Measurements from ENCODE around the gene HNRNPH1. TPM values are rescaled to one million over a fixed set of nuclear protein-coding genes. Genes with fewer than 3 reads are reported as not detected.

HNRNPH1 gene
- total RNA-seq (2014; rRNA removed; shearing (Covaris generic)) (572 and 715 TPM in 2 replicates), polyA plus RNA-seq (2016; fragmentation: Nextera tagmentation; extraction: Ambion mirVana) (330 and 410 TPM in 2 replicates)
- long read RNA-seq, transcript HNRNPH1-203 (14 exons, 2,279 nt): minor isoform, 14 of 165 reads
- long read RNA-seq, transcript HNRNPH1-204 (14 exons, 2,248 nt): major isoform, 23 of 165 reads
- long read RNA-seq, partial matches to known transcripts: 13 of 165 reads
- long read RNA-seq, other reads (novel, unspliced or antisense): 113 of 165 reads

- peak within 1 kb of the TSS; percentile 100 for H3K4me3 Mint-ChIP-seq
- Histone ChIP-seq H4K20me1 (replicated peaks; ENCODE audit: insufficient read depth) (peaks cover 42% of the 10 kb centered on the region), H3K4me3 (peak within 1 kb of the TSS; percentile 93), H3K27me3 (ENCODE audit: insufficient read depth) (no peaks in the 10 kb centered on the region), H3F3A (replicated peaks; ENCODE audit: low read depth) (peaks cover 35% of the 10 kb centered on the region), H3K4me2 (peak within 1 kb of the TSS; percentile 86), H3K27ac (ENCODE audit: low read depth) (peak within 1 kb of the TSS; percentile 98), H3K36me3 (ENCODE audit: insufficient read depth) (peaks cover 43% of the 10 kb centered on the region), H3K4me1 (ENCODE audit: insufficient read depth) (peaks cover 36% of the 10 kb centered on the region), H3K79me2 (replicated peaks; ENCODE audit: insufficient read depth) (peaks cover 51% of the 10 kb centered on the region), H2AFZ (peak within 1 kb of the TSS; percentile 31), H3K9me2 (ENCODE audit: insufficient read depth) (no peaks in the 10 kb centered on the region)
- peak within 1 kb of the TSS; percentile 100 for H3K27ac Mint-ChIP-seq
- DNase-seq (ENCODE audit: low spot score): peak; percentile 97
- H3K9me3 Mint-ChIP-seq: no peaks in the 10 kb centered on the region; the same call in 1 of the 3 replicates
- TF ChIP-seq POLR2AphosphoS5 (IDR thresholded peaks at IDR 0.05; ENCODE audit: low read depth): peak; percentile 100
- no peak for TF ChIP-seq EZH2phosphoT487 (IDR thresholded peaks at IDR 0.05; ENCODE audit: unreplicated experiment)
- TF ChIP-seq, protein P1, sequence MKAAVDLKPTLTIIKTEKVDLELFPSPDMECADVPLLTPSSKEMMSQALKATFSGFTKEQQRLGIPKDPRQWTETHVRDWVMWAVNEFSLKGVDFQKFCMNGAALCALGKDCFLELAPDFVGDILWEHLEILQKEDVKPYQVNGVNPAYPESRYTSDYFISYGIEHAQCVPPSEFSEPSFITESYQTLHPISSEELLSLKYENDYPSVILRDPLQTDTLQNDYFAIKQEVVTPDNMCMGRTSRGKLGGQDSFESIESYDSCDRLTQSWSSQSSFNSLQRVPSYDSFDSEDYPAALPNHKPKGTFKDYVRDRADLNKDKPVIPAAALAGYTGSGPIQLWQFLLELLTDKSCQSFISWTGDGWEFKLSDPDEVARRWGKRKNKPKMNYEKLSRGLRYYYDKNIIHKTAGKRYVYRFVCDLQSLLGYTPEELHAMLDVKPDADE (IDR thresholded peaks at IDR 0.05): peak; percentile 65
- peak; percentile 77 for TF ChIP-seq CREB1 (CRISPR knock-in tag; IDR thresholded peaks at IDR 0.05; ENCODE audit: low read depth)
- ATAC-seq: peak; percentile 45
- peaks cover 43% of the 10 kb centered on the region for H3K4me1 Mint-ChIP-seq
- peaks cover 51% of the 10 kb centered on the region for H3K36me3 Mint-ChIP-seq (ENCODE audit: low read depth)
- H3K27me3 Mint-ChIP-seq (ENCODE audit: insufficient read depth, low read depth, poor library complexity): peaks cover 32% of the 10 kb centered on the region
Measured at GRCh38 chr5:179623003-179623905, at the start of gene HNRNPH1. HNRNPH1 (minus strand) TSS chr5:179623671; CDS start chr5:179623133, 538 bp downstream.

DNA sequence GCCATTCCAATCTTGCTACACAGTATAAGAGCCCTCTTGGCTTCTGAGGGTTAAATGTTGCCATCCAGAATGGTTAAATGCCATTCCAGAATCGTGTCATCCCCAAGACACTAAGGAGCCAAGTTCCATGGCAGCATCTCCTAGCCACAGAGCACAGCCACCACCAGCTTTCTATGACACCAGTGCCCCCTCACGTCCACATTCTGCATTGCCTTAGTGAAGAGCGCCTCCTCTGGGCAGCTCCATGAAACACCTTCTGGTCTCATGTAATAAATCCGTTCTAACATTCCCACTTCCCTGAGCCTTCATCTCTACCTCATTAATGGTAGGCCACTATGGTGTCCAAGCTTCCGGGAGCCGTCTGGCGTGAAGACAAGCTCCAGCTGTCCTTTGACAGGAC is 44.9 kb upstream of the HNRNPH1 start:
- DNase-seq (ENCODE audit: low spot score) (peak; percentile 93), ATAC-seq (peak; percentile 97)
- Mint-ChIP-seq H3K27me3 (ENCODE audit: insufficient read depth, low read depth, poor library complexity) (peaks cover 5% of the 10 kb centered on the region), H3K27ac (no peak overlapping the region), H3K9me3 (no peaks in the 10 kb centered on the region), H3K4me3 (no peak overlapping the region), H3K4me1 (no peaks in the 10 kb centered on the region), H3K36me3 (ENCODE audit: low read depth) (peaks cover 10% of the 10 kb centered on the region)
- TF ChIP-seq ZNF462 (CRISPR knock-in tag; IDR thresholded peaks at IDR 0.05) (no peak), CTCF (conservative IDR thresholded peaks at IDR 0.05; ENCODE audit: low read depth in 2 of 2) (peak; percentile 100), EZH2phosphoT487 (IDR thresholded peaks at IDR 0.05; ENCODE audit: unreplicated experiment) (no peak), ZNF331 (CRISPR knock-in tag; IDR thresholded peaks at IDR 0.05; ENCODE audit: low read depth) (no peak), EZH2 (IDR thresholded peaks at IDR 0.05; ENCODE audit: low read depth, unreplicated experiment) (no peak), NANOG (IDR thresholded peaks at IDR 0.05; ENCODE audit: borderline replicate concordance) (no peak)
- peaks cover 4% of the 10 kb centered on the region; the same call in 1 of the 2 replicates for H3K36me3 ChIP-seq (ENCODE audit: insufficient read depth)
- H3K4me1 ChIP-seq (ENCODE audit: insufficient read depth): no peaks in the 10 kb centered on the region
- H3K4me2 ChIP-seq: no peak overlapping the region
- no peaks in the 10 kb centered on the region for H3K27me3 ChIP-seq (ENCODE audit: insufficient read depth)
- H4K20me1 ChIP-seq (replicated peaks; ENCODE audit: insufficient read depth): no peaks in the 10 kb centered on the region; the same call in 1 of the 2 replicates
- H3K79me2 ChIP-seq (replicated peaks; ENCODE audit: insufficient read depth): no peaks in the 10 kb centered on the region
- H3K27ac ChIP-seq (ENCODE audit: low read depth): no peak overlapping the region
- no peak overlapping the region for H2AFZ ChIP-seq
- H3K9me2 ChIP-seq (ENCODE audit: insufficient read depth): no peaks in the 10 kb centered on the region
- no peak overlapping the region for H3K4me3 ChIP-seq
- H3F3A ChIP-seq (replicated peaks; ENCODE audit: low read depth): peaks cover 6% of the 10 kb centered on the region; the same call in 1 of the 2 replicates

Measured in GM23338 (cell line).